GM12892 (cell line): ENCODE data around the gene UIMC1.

Source experiments
- POLR2A ChIP-seq: IDR thresholded peaks from 2 replicates; pipeline ENCODE4 v1.6.1; 2011; ENCODE audit warnings: low read depth, low read length, control low read depth
- POLR2AphosphoS5 ChIP-seq: IDR thresholded peaks from 2 replicates; pipeline ENCODE4 v1.6.1; 2011; ENCODE audit warnings: low read depth, low read length, control low read depth
- TAF1 ChIP-seq: IDR thresholded peaks from 2 replicates; pipeline ENCODE4 v1.6.1; 2011; ENCODE audit warnings: low read depth, mild to moderate bottlenecking, control low read depth, low read length, borderline replicate concordance

GRCh38 chr5:176987583-176987982 lies 19.0 kb downstream of the UIMC1 start:
- no peak for TF ChIP-seq POLR2A
- TF ChIP-seq POLR2AphosphoS5: no peak
- no peak for TF ChIP-seq TAF1
